Prostate gland (tissue), 2 donors: Measurements from ENCODE around the gene CTPS1.

Experiments used
- POLR2A ChIP-seq: fragments of 450-650 bp; IDR thresholded peaks from one replicate; pipeline ENCODE4 v1.6.1; 2016; ENCODE audit warnings: antibody characterized with exemption, mild to moderate bottlenecking
- POLR2AphosphoS5 ChIP-seq: sonication (generic); formaldehyde crosslinking; IDR thresholded peaks from one replicate; pipeline ENCODE4 v1.6.1; 2017; ENCODE audit warnings: antibody characterized with exemption
- TF ChIP-seq, protein P1 (sequence below), 4 experiments: fragments of 200-600 bp in 2 of 4; fragments of 450-650 bp in 2 of 4; sonication (generic) in 2 of 4; IDR thresholded peaks; 1 replicate in 3 of 4; 2 replicates in 1 of 4; pipeline ENCODE4 v1.5.1; 2016 to 2019; ENCODE audit warnings: antibody characterized with exemption in 4 of 4, mild to moderate bottlenecking in 2 of 4, moderate library complexity in 2 of 4

DNA sequence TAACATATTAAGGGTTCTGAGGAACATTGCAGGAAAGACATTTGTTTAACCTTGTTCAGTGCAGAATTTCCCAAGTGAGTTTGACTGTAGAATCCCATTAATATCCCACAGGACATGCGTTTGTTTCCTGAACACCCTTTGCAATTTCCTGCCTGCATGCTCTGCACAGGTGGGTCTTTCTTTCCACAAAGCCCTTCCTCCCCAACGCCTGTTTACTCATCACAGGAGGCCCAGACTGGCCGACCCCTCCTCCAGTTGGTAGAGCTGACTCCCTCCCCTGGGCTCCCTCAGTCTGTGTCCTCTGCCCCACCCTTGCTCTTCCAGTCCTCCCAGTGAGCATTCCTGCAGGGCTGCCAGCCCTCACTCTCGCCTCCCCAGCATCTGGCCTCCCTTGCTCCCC, 47.5 kb upstream of the CTPS1 start:
- TF ChIP-seq, protein P1, sequence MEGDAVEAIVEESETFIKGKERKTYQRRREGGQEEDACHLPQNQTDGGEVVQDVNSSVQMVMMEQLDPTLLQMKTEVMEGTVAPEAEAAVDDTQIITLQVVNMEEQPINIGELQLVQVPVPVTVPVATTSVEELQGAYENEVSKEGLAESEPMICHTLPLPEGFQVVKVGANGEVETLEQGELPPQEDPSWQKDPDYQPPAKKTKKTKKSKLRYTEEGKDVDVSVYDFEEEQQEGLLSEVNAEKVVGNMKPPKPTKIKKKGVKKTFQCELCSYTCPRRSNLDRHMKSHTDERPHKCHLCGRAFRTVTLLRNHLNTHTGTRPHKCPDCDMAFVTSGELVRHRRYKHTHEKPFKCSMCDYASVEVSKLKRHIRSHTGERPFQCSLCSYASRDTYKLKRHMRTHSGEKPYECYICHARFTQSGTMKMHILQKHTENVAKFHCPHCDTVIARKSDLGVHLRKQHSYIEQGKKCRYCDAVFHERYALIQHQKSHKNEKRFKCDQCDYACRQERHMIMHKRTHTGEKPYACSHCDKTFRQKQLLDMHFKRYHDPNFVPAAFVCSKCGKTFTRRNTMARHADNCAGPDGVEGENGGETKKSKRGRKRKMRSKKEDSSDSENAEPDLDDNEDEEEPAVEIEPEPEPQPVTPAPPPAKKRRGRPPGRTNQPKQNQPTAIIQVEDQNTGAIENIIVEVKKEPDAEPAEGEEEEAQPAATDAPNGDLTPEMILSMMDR (IDR thresholded peaks at IDR 0.05), result no peak
- TF ChIP-seq POLR2AphosphoS5 (no peak), POLR2A (no peak)
